H9 (cell line): ENCODE data around the gene NANOS3. TPM values are rescaled to one million over a fixed set of nuclear protein-coding genes. Genes with fewer than 3 reads are reported as not detected.

Experiments
- DNase-seq: peaks from one replicate; pipeline ENCODE4 v3.0.0-alpha.2; 2017
- H2AFZ ChIP-seq: one replicate; pipeline ENCODE4 v1.6.1; 2013; ENCODE audit warnings: mild to moderate bottlenecking, low read length, control low read depth, moderate library complexity
- H2AK5ac ChIP-seq: 2 replicates; pipeline ENCODE4 v1.6.1; 2013; ENCODE audit warnings: low read length, control low read depth, mixed read lengths; ENCODE audit not compliant: insufficient read length
- H2BK120ac ChIP-seq: one replicate; pipeline ENCODE4 v1.6.1; 2013; ENCODE audit warnings: low read depth, mild to moderate bottlenecking, low read length, control low read depth, inconsistent platforms; ENCODE audit not compliant: poor library complexity, severe bottlenecking
- H2BK12ac ChIP-seq: 2 replicates; pipeline ENCODE4 v1.6.1; 2013; ENCODE audit warnings: low read length, control low read depth, mixed read lengths, low read depth; ENCODE audit not compliant: insufficient read length
- H2BK15ac ChIP-seq: 2 replicates; pipeline ENCODE4 v1.6.1; 2013; ENCODE audit warnings: low read depth, low read length, control low read depth
- H2BK20ac ChIP-seq: one replicate; pipeline ENCODE4 v1.6.1; 2013; ENCODE audit warnings: low read depth, mild to moderate bottlenecking, low read length, control low read depth, inconsistent platforms; ENCODE audit not compliant: poor library complexity, severe bottlenecking
- H2BK5ac ChIP-seq: 2 replicates; pipeline ENCODE4 v1.6.1; 2013; ENCODE audit warnings: low read length, control low read depth, mixed read lengths; ENCODE audit not compliant: insufficient read length
- H3K14ac ChIP-seq: 2 replicates; pipeline ENCODE4 v1.6.1; 2013; ENCODE audit warnings: low read length, control low read depth; ENCODE audit not compliant: insufficient read depth
- H3K18ac ChIP-seq: 2 replicates; pipeline ENCODE4 v1.6.1; 2013; ENCODE audit warnings: low read depth, mild to moderate bottlenecking, mixed read lengths, low read length, control low read depth; ENCODE audit not compliant: insufficient read length
- H3K23ac ChIP-seq: 2 replicates; pipeline ENCODE4 v1.6.1; 2013; ENCODE audit warnings: low read length, control low read depth, mixed read lengths, low read depth; ENCODE audit not compliant: insufficient read length
- H3K23me2 ChIP-seq: 2 replicates; pipeline ENCODE4 v1.6.1; 2013; ENCODE audit warnings: low read depth, mild to moderate bottlenecking, mixed read lengths, low read length, control low read depth; ENCODE audit not compliant: insufficient read length, poor library complexity, severe bottlenecking
- H3K27ac ChIP-seq: 2 replicates; pipeline ENCODE4 v1.5.1; 2013; ENCODE audit warnings: low read length, control low read depth, mixed read lengths, low read depth; ENCODE audit not compliant: insufficient read length
- H3K27me3 ChIP-seq: 2 replicates; pipeline ENCODE4 v1.6.1; 2013; ENCODE audit warnings: low read length, control low read depth, inconsistent platforms; ENCODE audit not compliant: insufficient read depth
- H3K4ac ChIP-seq: 2 replicates; pipeline ENCODE4 v1.6.1; 2013; ENCODE audit warnings: low read depth, mild to moderate bottlenecking, control low read depth, inconsistent platforms, low read length, moderate library complexity
- H3K4me1 ChIP-seq: 2 replicates; pipeline ENCODE4 v1.6.1; 2013; ENCODE audit warnings: low read length, control low read depth, inconsistent platforms; ENCODE audit not compliant: insufficient read depth
- H3K4me2 ChIP-seq: 2 replicates; pipeline ENCODE4 v1.6.1; 2013; ENCODE audit warnings: low read length, control low read depth, mixed read lengths; ENCODE audit not compliant: insufficient read length, insufficient read depth
- H3K56ac ChIP-seq: 2 replicates; pipeline ENCODE4 v1.6.1; 2013; ENCODE audit warnings: low read depth, mild to moderate bottlenecking, mixed read lengths, low read length, control low read depth; ENCODE audit not compliant: insufficient read length
- H3K79me1 ChIP-seq: 2 replicates; pipeline ENCODE4 v1.6.1; 2013; ENCODE audit warnings: low read depth, mild to moderate bottlenecking, moderate library complexity, low read length, control low read depth, inconsistent platforms; ENCODE audit not compliant: insufficient read depth, poor library complexity, severe bottlenecking
- H3K79me2 ChIP-seq: 2 replicates; pipeline ENCODE4 v1.6.1; 2013; ENCODE audit warnings: low read length, control low read depth, inconsistent platforms; ENCODE audit not compliant: insufficient read depth
- H3K9ac ChIP-seq: 2 replicates; pipeline ENCODE4 v1.6.1; 2013; ENCODE audit warnings: low read length, control low read depth, mixed read lengths; ENCODE audit not compliant: insufficient read length; ENCODE audit errors: extremely low read depth
- H3K9me3 ChIP-seq: one replicate; pipeline ENCODE4 v1.6.1; 2013; ENCODE audit warnings: low read depth, low read length, inconsistent platforms; ENCODE audit not compliant: control insufficient read depth
- H3T11ph ChIP-seq: one replicate; pipeline ENCODE4 v1.6.1; 2013; ENCODE audit warnings: mild to moderate bottlenecking, low read length, control low read depth, inconsistent platforms
- H4K20me1 ChIP-seq: one replicate; pipeline ENCODE4 v1.6.1; 2013; ENCODE audit not compliant: control insufficient read depth, insufficient read length, insufficient read depth
- H4K5ac ChIP-seq: 2 replicates; pipeline ENCODE4 v1.6.1; 2013; ENCODE audit warnings: low read depth, mild to moderate bottlenecking, mixed read lengths, low read length, control low read depth; ENCODE audit not compliant: insufficient read length
- H4K8ac ChIP-seq: replicated peaks from 2 replicates; pipeline ENCODE4 v1.6.1; 2013; ENCODE audit warnings: low read length, control low read depth, mixed read lengths, low read depth; ENCODE audit not compliant: insufficient read length
- H4K91ac ChIP-seq: 2 replicates; pipeline ENCODE4 v1.6.1; 2013; ENCODE audit warnings: low read depth, mild to moderate bottlenecking, moderate library complexity, mixed read lengths, low read length, control low read depth; ENCODE audit not compliant: insufficient read length
- H3K27ac Mint-ChIP-seq, 3 experiments: 2 replicates in 2 of 3; 3 replicates in 1 of 3; pipeline ENCODE4 v1.8.0; 2020 to 2021; ENCODE audit warnings: mixed read lengths in 3 of 3, mild to moderate bottlenecking in 1 of 3, moderate library complexity in 1 of 3
- H3K27me3 Mint-ChIP-seq: 2 replicates; pipeline ENCODE4 v1.8.0; 2021; ENCODE audit warnings: low read depth, mild to moderate bottlenecking, moderate library complexity, mixed read lengths
- H3K36me3 Mint-ChIP-seq, 3 experiments: 2 replicates in 2 of 3; 3 replicates in 1 of 3; pipeline ENCODE4 v1.8.0; 2020 to 2021; ENCODE audit warnings: low read depth in 3 of 3, mixed read lengths in 3 of 3; ENCODE audit not compliant: insufficient read depth in 1 of 3
- H3K4me1 Mint-ChIP-seq, 2 experiments: 2 replicates each; pipeline ENCODE4 v1.8.0; 2020; ENCODE audit warnings: mixed read lengths in 2 of 2
- H3K4me3 Mint-ChIP-seq, 2 experiments: 2 replicates in 1 of 2; 3 replicates in 1 of 2; pipeline ENCODE4 v1.8.0; 2020 to 2021; ENCODE audit warnings: mild to moderate bottlenecking in 2 of 2, mixed read lengths in 2 of 2, moderate library complexity in 1 of 2
- H3K9me3 Mint-ChIP-seq, 2 experiments: 2 replicates in 1 of 2; 3 replicates in 1 of 2; pipeline ENCODE4 v1.8.0; 2020; ENCODE audit warnings: mild to moderate bottlenecking in 2 of 2, mixed read lengths in 2 of 2, moderate library complexity in 1 of 2
- CTCF ChIP-seq: fragments of 200-600 bp; sonication (generic); conservative IDR thresholded peaks from 3 replicates; pipeline ENCODE4 v1.8.0; 2021; ENCODE audit warnings: antibody characterized with exemption, mild to moderate bottlenecking
- WGBS: extraction: QIAGEN DNeasy Blood & Tissue Kit; methylation state at CpG from one replicate; pipeline ENCODE4 v1.1.7; 2013; ENCODE audit warnings: missing lambda C conversion rate, low lambda C conversion rate, mixed read lengths; ENCODE audit not compliant: insufficient read length; ENCODE audit errors: extremely low coverage; 5-methylcytosine and 5-hydroxymethylcytosine counted together
- total RNA-seq: library from RNA; stranded (reverse); gene quantifications from 2 replicates; pipeline ENCODE4 v1.2.1, GENCODE V29; 2021

The NANOS3 gene
- total RNA-seq, 1 experiment from 2014 or later, result not detected

GRCh38 chr19:13840305-13841085, 36.4 kb upstream of the NANOS3 start:
- Histone ChIP-seq H3K4me1 (no peaks in the 10 kb centered on the region; the same call in 1 of the 2 replicates), H3K4ac (no peak overlapping the region), H2AK5ac (no peak overlapping the region), H3K14ac (no peak overlapping the region; the same call in 1 of the 2 replicates), H3K79me1 (no peaks in the 10 kb centered on the region), H3K23ac (no peak overlapping the region), H3T11ph (no peak overlapping the region), H3K23me2 (peaks cover 8% of the 10 kb centered on the region), H2BK20ac (no peak overlapping the region), H4K5ac (no peak overlapping the region), H3K79me2 (no peaks in the 10 kb centered on the region; the same call in 1 of the 2 replicates), H3K27me3 (no peaks in the 10 kb centered on the region), H3K9ac (no peak overlapping the region), H4K8ac (no peak overlapping the region), H2BK120ac (no peak overlapping the region), H2BK5ac (no peak overlapping the region), H3K9me3 (no peaks in the 10 kb centered on the region), H4K91ac (no peak overlapping the region), H4K20me1 (no peaks in the 10 kb centered on the region), H3K27ac (no peak overlapping the region), H3K4me2 (no peak overlapping the region), H2BK15ac (no peak overlapping the region), H3K18ac (no peak overlapping the region), H2BK12ac (no peak overlapping the region), H3K56ac (no peak overlapping the region), H2AFZ (no peak overlapping the region)
- Mint-ChIP-seq H3K27me3 (no peaks in the 10 kb centered on the region), H3K4me3 (peak overlapping the region in 1 of 2 experiments; percentile 21; a peak in 2 of 5 replicates), H3K36me3 (no peaks in the 10 kb centered on the region), H3K4me1 (peaks cover 17 to 37% of the 10 kb centered on the region in 2 experiments), H3K9me3 (no peaks in the 10 kb centered on the region; a peak in 1 of 5 replicates), H3K27ac (peak overlapping the region in 1 of 3 experiments; percentile 88; a peak in 2 of 7 replicates)
- no CpG with 5 or more reads among the region's 23 CpGs for WGBS
- no peak for TF ChIP-seq CTCF
- DNase-seq, result peak; percentile 28
